Activated CD8-positive, alpha-beta memory T cell treated with anti-CD3 and anti-CD28 coated beads, Interleukin-2, amount 50 U/mL, for 4 hours (primary cell): ENCODE measurements around the gene FMO3.

Experiments used
- DNase-seq: peaks from one replicate; pipeline ENCODE4 v3.0.0-alpha.2; 2020

FMO3 gene

GRCh38 chr1:171090604-171091003, at the start of gene FMO3:
TSS of gene FMO3 (plus strand) at chr1:171090905. CDS start at chr1:171092659, 1,754 bp downstream.
- no peak for DNase-seq

GRCh38 chr1:171048014-171048413, 42.7 kb upstream of the FMO3 start:
- no peak for DNase-seq

- DNase-seq = no peak
These were observed 37.7 kb upstream of the FMO3 start for GRCh38 chr1:171052977-171053376.

- DNase-seq = no peak
These were observed 34.6 kb upstream of the FMO3 start for GRCh38 chr1:171055966-171056643.

- no peak for DNase-seq
These were observed 29.1 kb upstream of the FMO3 start for GRCh38 chr1:171061425-171062143.

GRCh38 chr1:171062902-171063301, 27.8 kb upstream of the FMO3 start:
- DNase-seq = no peak

GRCh38 chr1:171075041-171075440, 15.7 kb upstream of the FMO3 start:
- DNase-seq = no peak

- no peak for DNase-seq
These were observed 9.4 kb upstream of the FMO3 start for GRCh38 chr1:171081314-171081753.

- no peak for DNase-seq
These were observed 8.9 kb upstream of the FMO3 start for GRCh38 chr1:171081763-171082201.

GRCh38 chr1:171082606-171083005, 8.1 kb upstream of the FMO3 start:
- DNase-seq = no peak

GRCh38 chr1:171083222-171083621, 7.5 kb upstream of the FMO3 start:
- DNase-seq = no peak

- DNase-seq = no peak
These were observed 6.6 kb upstream of the FMO3 start for GRCh38 chr1:171084091-171084490.

- DNase-seq = no peak
These were observed 5.8 kb upstream of the FMO3 start for GRCh38 chr1:171084870-171085269.

- DNase-seq = no peak
These were observed 2.8 kb upstream of the FMO3 start for GRCh38 chr1:171087896-171088295.

- DNase-seq = no peak
These were observed 13.2 kb downstream of the FMO3 start for GRCh38 chr1:171103862-171104261.

GRCh38 chr1:171107262-171107940, 16.7 kb downstream of the FMO3 start:
- no peak for DNase-seq

GRCh38 chr1:171107969-171108368, 17.3 kb downstream of the FMO3 start:
- DNase-seq = no peak

GRCh38 chr1:171109966-171110365, 19.3 kb downstream of the FMO3 start:
- no peak for DNase-seq

- DNase-seq = no peak
These were observed 20.1 kb downstream of the FMO3 start for GRCh38 chr1:171110621-171111326.

- DNase-seq = no peak
These were observed 21.4 kb downstream of the FMO3 start for GRCh38 chr1:171112119-171112518.

GRCh38 chr1:171113382-171113781, 22.7 kb downstream of the FMO3 start:
- DNase-seq = no peak

GRCh38 chr1:171115280-171115897, 24.7 kb downstream of the FMO3 start:
- DNase-seq = no peak

GRCh38 chr1:171116676-171117075, 26.0 kb downstream of the FMO3 start:
- no peak for DNase-seq
